GM18498 (cell line): ENCODE data around the gene VPREB3.

Experiments
- ATAC-seq: cut with Tn5 transposase; IDR thresholded peaks from one replicate; pipeline ENCODE4 v1.9.1; 2021; ENCODE audit warnings: mild to moderate bottlenecking, moderate library complexity; ENCODE audit not compliant: unreplicated experiment

VPREB3 gene

GRCh38 chr22:23704062-23704461 is 50.2 kb downstream of the VPREB3 start:
- ATAC-seq = no peak
